Mucosa of stomach (tissue), 1 donor: ENCODE results near the gene ZNF74.

Experiments
- H3K27me3 ChIP-seq: one replicate; pipeline ENCODE4 v1.7.0; 2013; ENCODE audit warnings: mild to moderate bottlenecking, low read length; ENCODE audit not compliant: control insufficient read depth, insufficient read depth
- H3K36me3 ChIP-seq: one replicate; pipeline ENCODE4 v1.7.0; 2013; ENCODE audit warnings: low read length; ENCODE audit not compliant: control insufficient read depth, insufficient read depth
- H3K4me1 ChIP-seq: one replicate; pipeline ENCODE4 v1.7.0; 2013; ENCODE audit warnings: mild to moderate bottlenecking, low read length; ENCODE audit not compliant: control insufficient read depth, insufficient read depth
- H3K4me3 ChIP-seq: one replicate; pipeline ENCODE4 v1.7.0; 2013; ENCODE audit warnings: low read length
- H3K9ac ChIP-seq: one replicate; pipeline ENCODE4 v1.7.0; 2013; ENCODE audit warnings: mild to moderate bottlenecking, low read length, moderate library complexity
- H3K9me3 ChIP-seq: one replicate; pipeline ENCODE4 v1.7.0; 2013; ENCODE audit warnings: mild to moderate bottlenecking, low read length, moderate library complexity; ENCODE audit not compliant: control insufficient read depth
- donor health status: Pancreatic carcinoma.

Gene ZNF74

GRCh38 chr22:20427104-20427944, 33.4 kb downstream of the ZNF74 start:
- peaks cover 29% of the 10 kb centered on the region for H3K4me1 ChIP-seq
- H3K27me3 ChIP-seq = peaks cover 92% of the 10 kb centered on the region
- no peaks in the 10 kb centered on the region for H3K36me3 ChIP-seq
- H3K9ac ChIP-seq = no peak overlapping the region
- no peaks in the 10 kb centered on the region for H3K9me3 ChIP-seq
- H3K4me3 ChIP-seq = no peak overlapping the region

GRCh38 chr22:20427945-20428417, 34.0 kb downstream of the ZNF74 start:
- Histone ChIP-seq H3K27me3 (peaks cover 92% of the 10 kb centered on the region), H3K36me3 (no peaks in the 10 kb centered on the region), H3K9ac (no peak overlapping the region), H3K9me3 (no peaks in the 10 kb centered on the region), H3K4me1 (peaks cover 29% of the 10 kb centered on the region), H3K4me3 (no peak overlapping the region)

GRCh38 chr22:20428496-20429253, 34.7 kb downstream of the ZNF74 start:
- no peaks in the 10 kb centered on the region for H3K9me3 ChIP-seq
- no peak overlapping the region for H3K9ac ChIP-seq
- no peak overlapping the region for H3K4me3 ChIP-seq
- H3K4me1 ChIP-seq = peaks cover 29% of the 10 kb centered on the region
- H3K27me3 ChIP-seq = peaks cover 93% of the 10 kb centered on the region
- no peaks in the 10 kb centered on the region for H3K36me3 ChIP-seq

- Histone ChIP-seq H3K9me3 (no peaks in the 10 kb centered on the region), H3K4me3 (no peak overlapping the region), H3K9ac (no peak overlapping the region), H3K36me3 (no peaks in the 10 kb centered on the region), H3K27me3 (peaks cover 93% of the 10 kb centered on the region), H3K4me1 (peaks cover 25% of the 10 kb centered on the region)
Observed at GRCh38 chr22:20429254-20430100, 35.5 kb downstream of the ZNF74 start.

GRCh38 chr22:20430101-20430719, 36.3 kb downstream of the ZNF74 start:
- Histone ChIP-seq H3K4me3 (no peak overlapping the region), H3K36me3 (no peaks in the 10 kb centered on the region), H3K27me3 (peaks cover 93% of the 10 kb centered on the region), H3K4me1 (peaks cover 25% of the 10 kb centered on the region), H3K9ac (no peak overlapping the region), H3K9me3 (no peaks in the 10 kb centered on the region)

GRCh38 chr22:20430720-20431510, 37.0 kb downstream of the ZNF74 start:
- Histone ChIP-seq H3K4me3 (no peak overlapping the region), H3K4me1 (peaks cover 28% of the 10 kb centered on the region), H3K9ac (no peak overlapping the region), H3K27me3 (peaks cover 95% of the 10 kb centered on the region), H3K36me3 (no peaks in the 10 kb centered on the region), H3K9me3 (no peaks in the 10 kb centered on the region)

GRCh38 chr22:20431511-20432192, 37.7 kb downstream of the ZNF74 start:
- Histone ChIP-seq H3K9ac (no peak overlapping the region), H3K4me1 (peaks cover 29% of the 10 kb centered on the region), H3K4me3 (no peak overlapping the region), H3K27me3 (peaks cover 95% of the 10 kb centered on the region), H3K9me3 (no peaks in the 10 kb centered on the region), H3K36me3 (no peaks in the 10 kb centered on the region)

GRCh38 chr22:20432244-20432686, 38.3 kb downstream of the ZNF74 start:
- H3K9me3 ChIP-seq = no peaks in the 10 kb centered on the region
- no peak overlapping the region for H3K4me3 ChIP-seq
- H3K9ac ChIP-seq = no peak overlapping the region
- H3K36me3 ChIP-seq = no peaks in the 10 kb centered on the region
- H3K4me1 ChIP-seq = peaks cover 35% of the 10 kb centered on the region
- peaks cover 95% of the 10 kb centered on the region for H3K27me3 ChIP-seq

GRCh38 chr22:20433191-20433590, 39.2 kb downstream of the ZNF74 start:
- peaks cover 36% of the 10 kb centered on the region for H3K4me1 ChIP-seq
- H3K9me3 ChIP-seq = no peaks in the 10 kb centered on the region
- H3K27me3 ChIP-seq = peaks cover 95% of the 10 kb centered on the region

GRCh38 chr22:20433686-20434241, 39.8 kb downstream of the ZNF74 start:
- H3K36me3 ChIP-seq = no peaks in the 10 kb centered on the region
- H3K9me3 ChIP-seq = no peaks in the 10 kb centered on the region
- H3K4me3 ChIP-seq = no peak overlapping the region
- H3K4me1 ChIP-seq = peaks cover 36% of the 10 kb centered on the region
- peaks cover 96% of the 10 kb centered on the region for H3K27me3 ChIP-seq
- H3K9ac ChIP-seq = no peak overlapping the region

More at GRCh38 chr22:20433191-20433590, 39.2 kb downstream of the ZNF74 start:
- no peaks in the 10 kb centered on the region for H3K36me3 ChIP-seq
- no peak overlapping the region for H3K9ac ChIP-seq
- no peak overlapping the region for H3K4me3 ChIP-seq
